Hepatocyte (in vitro differentiated cells): ENCODE results near the gene EDEM1. TPM values are rescaled to one million over a fixed set of nuclear protein-coding genes. Genes with fewer than 3 reads are reported as not detected.

Experiments
- DNase-seq: peaks from one replicate; pipeline ENCODE4 v3.0.0-alpha.2; 2016; ENCODE audit warnings: low spot score
- H2AFZ ChIP-seq: fragments of 200-600 bp; sonication (generic); 2 replicates; pipeline ENCODE4 v1.6.0; 2016; ENCODE audit warnings: antibody characterized with exemption, mild to moderate bottlenecking
- H3K27ac ChIP-seq: fragments of 200-600 bp; sonication (generic); 2 replicates; pipeline ENCODE4 v1.5.1; 2016; ENCODE audit warnings: mild to moderate bottlenecking
- H3K27me3 ChIP-seq: fragments of 200-600 bp; sonication (generic); 2 replicates; pipeline ENCODE4 v1.6.1; 2016
- H3K36me3 ChIP-seq: fragments of 200-600 bp; sonication (generic); replicated peaks from 2 replicates; pipeline ENCODE4 v1.5.1; 2016; ENCODE audit warnings: low read depth; ENCODE audit not compliant: insufficient read depth
- H3K4me1 ChIP-seq: fragments of 200-600 bp; sonication (generic); 2 replicates; pipeline ENCODE4 v1.5.1; 2016; ENCODE audit warnings: mild to moderate bottlenecking, moderate library complexity; ENCODE audit not compliant: insufficient read depth
- H3K4me2 ChIP-seq: fragments of 200-600 bp; sonication (generic); 2 replicates; pipeline ENCODE4 v1.6.0; 2016
- H3K4me3 ChIP-seq: fragments of 200-600 bp; sonication (generic); 2 replicates; pipeline ENCODE4 v1.5.1; 2016; ENCODE audit warnings: mild to moderate bottlenecking
- H3K79me2 ChIP-seq: fragments of 200-600 bp; sonication (generic); 2 replicates; pipeline ENCODE4 v1.6.0; 2017; ENCODE audit warnings: mild to moderate bottlenecking
- H3K9me2 ChIP-seq: fragments of 200-600 bp; sonication (generic); replicated peaks from 2 replicates; pipeline ENCODE4 v1.6.0; 2017; ENCODE audit warnings: mild to moderate bottlenecking; ENCODE audit not compliant: insufficient read depth
- H3K9me3 ChIP-seq: fragments of 200-600 bp; sonication (generic); 2 replicates; pipeline ENCODE4 v1.5.1; 2016; ENCODE audit warnings: low read depth, mild to moderate bottlenecking
- H4K20me1 ChIP-seq: fragments of 200-600 bp; sonication (generic); 2 replicates; pipeline ENCODE4 v1.6.0; 2016; ENCODE audit warnings: mild to moderate bottlenecking; ENCODE audit not compliant: insufficient read depth, poor library complexity, severe bottlenecking
- EZH2 ChIP-seq: fragments of 200-600 bp; sonication (generic); IDR thresholded peaks from 2 replicates; pipeline ENCODE4 v1.6.1; 2016; ENCODE audit warnings: antibody characterized with exemption, mild to moderate bottlenecking, borderline replicate concordance
- EZH2phosphoT487 ChIP-seq: fragments of 200-600 bp; sonication (generic); IDR thresholded peaks from one replicate; pipeline ENCODE4 v1.6.1; 2018; ENCODE audit warnings: antibody characterized with exemption, mild to moderate bottlenecking, low read depth, moderate library complexity; ENCODE audit not compliant: unreplicated experiment, severe bottlenecking
- WGBS: methylation state at CpG from one replicate; pipeline ENCODE4 v1.1.6; 2016; ENCODE audit warnings: low lambda C conversion rate; ENCODE audit errors: missing lambda C conversion rate; 5-methylcytosine and 5-hydroxymethylcytosine counted together
- polyA plus RNA-seq: library from polyadenylated mRNA; unstranded; fragments of >200 nt; fragmentation: Nextera tagmentation; extraction: Ambion mirVana; gene quantifications from 2 replicates; pipeline ENCODE4 v1.2.1, GENCODE V29; 2016
- total RNA-seq: library from RNA; depleted of rRNA; stranded (reverse); fragments of >200 nt; gene quantifications from 2 replicates; pipeline ENCODE4 v1.2.3, GENCODE V29; 2014
- TF ChIP-seq, protein P1 (sequence below): fragments of 200-600 bp; sonication (generic); IDR thresholded peaks from 2 replicates; pipeline ENCODE4 v1.5.1; 2016; ENCODE audit warnings: antibody characterized with exemption, mild to moderate bottlenecking; ENCODE audit not compliant: poor library complexity

The EDEM1 gene
- total and polyA plus RNA-seq, 2 experiments from 2014 or later, result 18.5 to 58.3 TPM

DNA sequence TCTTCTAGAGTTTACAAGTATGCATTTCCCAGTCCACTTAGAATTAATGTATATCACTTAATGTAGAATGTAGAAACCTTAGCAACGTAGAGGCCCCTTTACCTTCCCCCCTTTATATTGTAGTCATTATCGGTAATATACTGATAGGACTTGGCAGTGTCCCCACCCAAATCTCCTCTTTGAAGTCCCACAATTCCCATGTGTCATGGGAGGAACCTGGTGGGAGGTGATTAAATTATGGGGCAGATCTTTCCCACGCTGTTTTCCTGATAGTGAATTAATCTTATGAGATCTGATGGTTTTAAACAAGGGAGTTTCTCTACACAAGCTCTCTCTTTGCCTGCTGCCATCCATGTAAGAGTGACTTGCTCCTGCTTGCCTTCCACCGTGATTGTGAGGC, 34.4 kb upstream of the EDEM1 start:
- Histone ChIP-seq H3K27ac (no peak overlapping the region), H4K20me1 (peaks cover 87% of the 10 kb centered on the region), H3K4me3 (no peak overlapping the region), H3K27me3 (no peaks in the 10 kb centered on the region), H3K4me1 (no peaks in the 10 kb centered on the region), H3K36me3 (no peaks in the 10 kb centered on the region), H3K9me3 (no peaks in the 10 kb centered on the region), H3K79me2 (peaks cover 100% of the 10 kb centered on the region), H2AFZ (no peak overlapping the region), H3K4me2 (no peak overlapping the region), H3K9me2 (no peaks in the 10 kb centered on the region)
- WGBS, result 92% methylated on average over 4 of the region's 4 CpGs
- no peak for DNase-seq
- TF ChIP-seq, protein P1, sequence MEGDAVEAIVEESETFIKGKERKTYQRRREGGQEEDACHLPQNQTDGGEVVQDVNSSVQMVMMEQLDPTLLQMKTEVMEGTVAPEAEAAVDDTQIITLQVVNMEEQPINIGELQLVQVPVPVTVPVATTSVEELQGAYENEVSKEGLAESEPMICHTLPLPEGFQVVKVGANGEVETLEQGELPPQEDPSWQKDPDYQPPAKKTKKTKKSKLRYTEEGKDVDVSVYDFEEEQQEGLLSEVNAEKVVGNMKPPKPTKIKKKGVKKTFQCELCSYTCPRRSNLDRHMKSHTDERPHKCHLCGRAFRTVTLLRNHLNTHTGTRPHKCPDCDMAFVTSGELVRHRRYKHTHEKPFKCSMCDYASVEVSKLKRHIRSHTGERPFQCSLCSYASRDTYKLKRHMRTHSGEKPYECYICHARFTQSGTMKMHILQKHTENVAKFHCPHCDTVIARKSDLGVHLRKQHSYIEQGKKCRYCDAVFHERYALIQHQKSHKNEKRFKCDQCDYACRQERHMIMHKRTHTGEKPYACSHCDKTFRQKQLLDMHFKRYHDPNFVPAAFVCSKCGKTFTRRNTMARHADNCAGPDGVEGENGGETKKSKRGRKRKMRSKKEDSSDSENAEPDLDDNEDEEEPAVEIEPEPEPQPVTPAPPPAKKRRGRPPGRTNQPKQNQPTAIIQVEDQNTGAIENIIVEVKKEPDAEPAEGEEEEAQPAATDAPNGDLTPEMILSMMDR, result no peak
- no peak for TF ChIP-seq EZH2
- TF ChIP-seq EZH2phosphoT487, result no peak

DNA sequence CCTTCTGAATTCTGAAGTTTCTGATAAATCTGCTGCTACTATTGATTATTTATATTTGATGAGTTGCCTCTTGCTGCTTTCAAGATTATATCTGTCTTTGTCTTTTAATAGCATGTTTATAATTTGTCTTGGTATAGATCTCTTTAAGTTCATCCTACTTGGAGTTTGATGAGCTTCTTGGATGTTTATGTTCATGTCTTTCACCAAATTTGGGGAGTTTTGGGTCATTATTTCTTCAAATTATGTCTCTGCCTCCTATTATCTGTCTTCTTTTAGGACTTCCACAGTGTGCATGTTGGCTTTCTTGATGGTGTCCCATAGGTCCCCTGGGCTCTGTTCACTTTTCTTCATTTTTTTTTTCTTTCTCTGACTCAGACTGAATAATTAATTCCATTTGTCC, 32.3 kb upstream of the EDEM1 start:
- DNase-seq, result no peak
- TF ChIP-seq EZH2phosphoT487, result no peak
- TF ChIP-seq EZH2, result no peak
- TF ChIP-seq, protein P1, result no peak

DNA sequence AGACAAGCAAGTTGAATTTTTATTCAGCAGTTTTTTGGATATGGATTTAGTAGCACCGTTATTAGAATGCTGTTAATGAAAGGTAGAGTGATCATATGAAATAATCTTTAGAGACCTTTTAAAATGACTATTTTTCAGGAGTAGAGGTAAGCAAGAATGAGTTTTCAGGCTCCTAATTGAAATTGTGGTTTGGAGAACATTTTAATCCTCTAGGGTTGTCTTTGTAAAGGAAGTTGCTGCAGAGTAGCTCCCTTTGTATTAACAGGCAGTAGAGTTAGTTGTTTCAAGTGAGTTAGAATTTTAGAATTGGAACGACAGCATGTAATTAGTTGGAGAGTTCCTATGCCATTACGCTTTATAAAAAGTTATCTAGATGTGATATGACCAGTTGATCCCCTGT, 27.2 kb upstream of the EDEM1 start:
- H3K9me3 ChIP-seq, result no peaks in the 10 kb centered on the region
- H3K36me3 ChIP-seq, result no peaks in the 10 kb centered on the region
- no peak overlapping the region for H3K27ac ChIP-seq
- no peaks in the 10 kb centered on the region for H3K27me3 ChIP-seq
- no peaks in the 10 kb centered on the region for H3K9me2 ChIP-seq
- H4K20me1 ChIP-seq, result peaks cover 87% of the 10 kb centered on the region
- no peak overlapping the region for H3K4me2 ChIP-seq
- no peak for TF ChIP-seq EZH2
- TF ChIP-seq, protein P1, result no peak
- TF ChIP-seq EZH2phosphoT487, result no peak
- peaks cover 100% of the 10 kb centered on the region for H3K79me2 ChIP-seq
- no peak for DNase-seq
- 86% methylated on average over 3 of the region's 3 CpGs for WGBS
- peaks cover 4% of the 10 kb centered on the region for H3K4me1 ChIP-seq
- H3K4me3 ChIP-seq, result no peak overlapping the region
- no peak overlapping the region for H2AFZ ChIP-seq

More for the DNA sequence above, 32.3 kb upstream of the EDEM1 start:
- Histone ChIP-seq H3K4me3 (no peak overlapping the region), H3K27ac (no peak overlapping the region), H3K4me2 (no peak overlapping the region), H4K20me1 (peaks cover 85% of the 10 kb centered on the region), H3K36me3 (no peaks in the 10 kb centered on the region), H3K79me2 (peaks cover 100% of the 10 kb centered on the region), H2AFZ (no peak overlapping the region), H3K9me3 (no peaks in the 10 kb centered on the region), H3K4me1 (no peaks in the 10 kb centered on the region), H3K9me2 (no peaks in the 10 kb centered on the region), H3K27me3 (no peaks in the 10 kb centered on the region)
